GM19328 (cell line): ENCODE data around the gene FAM118B.

Source experiments
- ATAC-seq: cut with Tn5 transposase; IDR thresholded peaks from one replicate; pipeline ENCODE4 v1.9.1; 2021; ENCODE audit warnings: mild to moderate bottlenecking, moderate library complexity; ENCODE audit not compliant: unreplicated experiment

Gene FAM118B

GRCh38 chr11:126186025-126186698 is 25.4 kb upstream of the FAM118B start:
- no peak for ATAC-seq

- no peak for ATAC-seq
These were observed 24.7 kb upstream of the FAM118B start for GRCh38 chr11:126186708-126187529.

- peak; percentile 76 for ATAC-seq
These were observed 23.1 kb upstream of the FAM118B start for GRCh38 chr11:126188332-126189108.

GRCh38 chr11:126189109-126189929 is 22.3 kb upstream of the FAM118B start:
- peak; percentile 50 for ATAC-seq

- no peak for ATAC-seq
These were observed 20.8 kb upstream of the FAM118B start for GRCh38 chr11:126190792-126191191.

GRCh38 chr11:126191379-126192073 is 20.1 kb upstream of the FAM118B start:
- no peak for ATAC-seq

- no peak for ATAC-seq
These were observed 19.2 kb upstream of the FAM118B start for GRCh38 chr11:126192361-126192760.

GRCh38 chr11:126193038-126193478 is 18.5 kb upstream of the FAM118B start:
- ATAC-seq, result no peak

GRCh38 chr11:126194121-126194543 is 17.4 kb upstream of the FAM118B start:
- no peak for ATAC-seq

- no peak for ATAC-seq
These were observed 16.5 kb upstream of the FAM118B start for GRCh38 chr11:126195119-126195518.

GRCh38 chr11:126197277-126197939 is 14.2 kb upstream of the FAM118B start:
- ATAC-seq, result no peak

- ATAC-seq, result no peak
These were observed 12.9 kb upstream of the FAM118B start for GRCh38 chr11:126198648-126199047.

GRCh38 chr11:126202646-126203359 is 8.8 kb upstream of the FAM118B start:
- ATAC-seq, result no peak

- ATAC-seq, result no peak
These were observed 6.2 kb upstream of the FAM118B start for GRCh38 chr11:126205359-126205758.

GRCh38 chr11:126207896-126208295 is 3.7 kb upstream of the FAM118B start:
- no peak for ATAC-seq

- no peak for ATAC-seq
These were observed 729 bp upstream of the FAM118B start for GRCh38 chr11:126210871-126211235.

- no peak for ATAC-seq
These were observed 593 bp downstream of the FAM118B start for GRCh38 chr11:126212089-126212660.

GRCh38 chr11:126214441-126214840 is 2.9 kb downstream of the FAM118B start:
- ATAC-seq, result no peak
